Measurements from ENCODE around the gene CD70. TPM values are rescaled to one million over a fixed set of nuclear protein-coding genes. Genes with fewer than 3 reads are reported as not detected.
"Not testable (repeated sequence)": the region's sequence is repeated elsewhere in the genome, so short reads cannot be mapped to it uniquely, and the experiment has no call there.

CD70 gene
- 0.12 TPM in 1 of 2 replicates, not detected in the other for total RNA-seq (2014; rRNA removed; shearing (Covaris generic))

GRCh38 chr19:6590827-6591319 is at the start of gene CD70:
CD70 (minus strand) TSS chr19:6591150; CDS start chr19:6591002, 148 bp downstream.
- DNase-seq (ENCODE audit: low spot score), result no peak

DNA sequence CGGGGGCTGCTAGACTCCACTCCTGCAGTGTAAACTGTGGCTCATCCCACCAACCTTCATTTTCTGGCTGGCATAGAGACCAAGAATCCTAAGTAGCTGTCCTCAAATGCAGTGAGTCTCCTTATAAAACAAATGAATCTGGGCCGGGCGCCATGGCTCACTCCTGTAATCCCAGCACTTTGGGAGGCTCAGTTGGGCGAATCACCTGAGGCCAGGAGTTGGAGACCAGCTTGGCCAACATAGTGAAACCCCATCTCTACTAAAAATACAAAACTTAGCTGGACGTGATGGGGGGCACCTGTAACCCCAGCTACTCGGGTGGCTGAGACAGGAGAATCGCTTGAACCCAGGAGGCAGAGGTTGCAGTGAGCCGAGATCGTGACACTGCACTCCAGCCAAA is 49.4 kb upstream of the CD70 start:
- DNase-seq (ENCODE audit: low spot score), result not testable (repeated sequence)

GRCh38 chr19:6639439-6639838 is 48.5 kb upstream of the CD70 start:
- no peak for DNase-seq (ENCODE audit: low spot score)

- not testable (repeated sequence) for DNase-seq (ENCODE audit: low spot score)
These were observed 42.5 kb upstream of the CD70 start for GRCh38 chr19:6633456-6633813.

GRCh38 chr19:6632747-6633455 is 42.0 kb upstream of the CD70 start:
- DNase-seq (ENCODE audit: low spot score), result peak; percentile 64

- peak; percentile 69 for DNase-seq (ENCODE audit: low spot score)
These were observed 41.2 kb upstream of the CD70 start for GRCh38 chr19:6632002-6632621.

GRCh38 chr19:6626764-6627163 is 35.8 kb upstream of the CD70 start:
- no peak for DNase-seq (ENCODE audit: low spot score)

DNA sequence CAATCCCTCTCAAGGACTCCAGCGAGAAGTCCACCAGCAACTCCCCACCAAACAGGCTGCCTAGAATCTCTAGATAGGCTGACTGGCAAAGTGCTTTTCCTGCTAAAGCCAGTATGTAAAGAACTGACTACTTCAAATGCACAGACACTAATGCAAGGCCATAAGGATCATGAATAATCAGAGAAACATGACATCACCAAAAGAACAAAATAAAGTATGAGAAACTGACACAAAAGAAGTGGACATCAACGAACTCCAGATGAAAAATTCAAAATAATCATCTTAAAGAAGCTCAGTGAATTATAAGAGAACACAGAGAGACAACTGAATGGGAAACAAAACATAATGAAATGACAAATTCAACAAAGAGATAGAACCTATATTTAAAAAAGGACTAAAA is 26.4 kb upstream of the CD70 start:
- no peak for DNase-seq (ENCODE audit: low spot score)

- no peak for DNase-seq (ENCODE audit: low spot score)
These were observed 25.1 kb upstream of the CD70 start for GRCh38 chr19:6616011-6616410.

DNA sequence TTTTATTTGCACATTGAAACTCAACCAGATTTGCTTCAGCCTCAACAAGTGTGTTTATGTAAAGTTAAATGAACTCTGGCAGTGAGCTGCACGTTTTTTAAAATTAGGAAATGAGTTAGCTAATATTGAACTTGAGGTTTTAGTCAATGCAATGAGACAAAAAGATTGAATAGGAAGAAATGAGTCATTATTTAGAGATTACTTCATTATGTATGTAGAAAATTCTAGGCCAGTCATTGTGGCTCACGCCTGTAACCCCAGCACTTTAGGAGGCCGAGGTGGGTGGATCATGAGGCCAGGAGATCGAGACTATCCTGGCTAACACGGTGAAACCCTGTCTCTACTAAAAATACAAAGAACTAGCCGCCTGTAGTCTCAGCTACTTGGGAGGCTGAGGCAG is 22.8 kb upstream of the CD70 start:
- peak; percentile 32 for DNase-seq (ENCODE audit: low spot score)

DNA sequence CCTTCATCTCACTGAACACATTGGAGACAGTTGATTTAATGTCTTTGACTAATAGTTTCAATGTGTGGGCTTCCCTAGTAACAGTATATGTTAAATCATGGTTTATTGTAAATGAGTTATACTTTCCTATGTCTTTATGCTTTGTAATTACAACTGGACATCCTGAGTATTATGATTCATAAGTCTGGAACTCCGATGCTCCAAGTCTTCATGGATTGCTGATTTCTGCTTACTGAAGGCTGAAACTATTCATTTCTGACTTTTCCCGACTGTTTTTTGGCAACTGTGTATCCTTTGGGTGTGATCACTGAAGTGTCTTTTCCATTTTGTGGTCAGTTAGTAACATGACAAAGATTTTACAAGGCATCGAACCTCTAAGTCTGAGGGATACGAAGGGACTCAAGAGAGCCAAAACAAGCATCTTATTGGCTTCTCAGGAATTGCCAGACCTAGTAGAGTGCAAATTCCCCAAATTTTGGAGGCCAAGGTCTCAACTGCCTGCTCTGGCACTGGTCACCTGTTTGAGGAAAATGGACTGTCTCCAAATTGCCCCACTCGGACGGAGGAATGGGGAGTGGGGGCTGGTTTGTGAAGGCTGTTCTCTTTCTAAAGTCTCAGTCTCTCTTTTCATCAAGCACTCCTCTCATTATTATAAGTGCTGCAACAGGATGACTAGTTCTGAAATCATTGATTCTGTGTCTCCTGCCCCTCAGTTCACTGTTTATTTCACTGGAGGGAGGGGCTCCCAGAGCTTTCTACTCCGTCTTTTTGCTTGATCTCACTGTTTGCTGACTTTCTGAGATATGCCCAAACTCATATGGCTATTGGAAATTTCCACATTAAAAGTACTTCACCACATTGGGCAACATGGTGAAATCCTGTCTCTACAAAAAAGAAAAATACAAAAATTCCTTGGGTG is 20.2 kb upstream of the CD70 start:
- peak; percentile 58 for DNase-seq (ENCODE audit: low spot score)

GRCh38 chr19:6608940-6609339 is 18.0 kb upstream of the CD70 start:
- no peak for DNase-seq (ENCODE audit: low spot score)

- not testable (repeated sequence) for DNase-seq (ENCODE audit: low spot score)
These were observed 17.2 kb upstream of the CD70 start for GRCh38 chr19:6608146-6608545.

- DNase-seq (ENCODE audit: low spot score), result not testable (repeated sequence)
These were observed 15.5 kb upstream of the CD70 start for GRCh38 chr19:6606276-6607070.

DNA sequence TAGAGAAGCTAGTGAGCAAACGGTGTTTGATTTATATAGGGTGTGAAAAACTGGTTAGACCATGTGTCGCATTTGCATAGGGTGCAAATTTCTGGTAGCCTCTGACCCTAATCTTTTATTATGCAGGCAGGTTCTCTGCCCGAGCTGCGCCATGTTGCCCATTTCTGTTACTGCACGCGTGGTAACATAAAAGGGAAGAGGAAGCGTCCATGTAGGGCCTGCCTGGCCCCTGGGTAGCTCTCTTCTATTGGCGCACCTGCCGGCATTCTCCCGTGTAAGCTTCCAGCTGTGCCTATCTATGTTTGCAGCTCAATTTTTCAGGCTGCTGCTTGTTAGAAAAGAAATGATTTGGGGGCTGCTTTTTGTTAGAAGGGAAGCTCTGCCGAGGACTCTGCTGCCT is 14.0 kb upstream of the CD70 start:
- DNase-seq (ENCODE audit: low spot score), result no peak

- DNase-seq (ENCODE audit: low spot score), result no peak
These were observed 11.8 kb upstream of the CD70 start for GRCh38 chr19:6602729-6603114.

- not testable (repeated sequence) for DNase-seq (ENCODE audit: low spot score)
These were observed 10.6 kb upstream of the CD70 start for GRCh38 chr19:6601537-6602052.

DNA sequence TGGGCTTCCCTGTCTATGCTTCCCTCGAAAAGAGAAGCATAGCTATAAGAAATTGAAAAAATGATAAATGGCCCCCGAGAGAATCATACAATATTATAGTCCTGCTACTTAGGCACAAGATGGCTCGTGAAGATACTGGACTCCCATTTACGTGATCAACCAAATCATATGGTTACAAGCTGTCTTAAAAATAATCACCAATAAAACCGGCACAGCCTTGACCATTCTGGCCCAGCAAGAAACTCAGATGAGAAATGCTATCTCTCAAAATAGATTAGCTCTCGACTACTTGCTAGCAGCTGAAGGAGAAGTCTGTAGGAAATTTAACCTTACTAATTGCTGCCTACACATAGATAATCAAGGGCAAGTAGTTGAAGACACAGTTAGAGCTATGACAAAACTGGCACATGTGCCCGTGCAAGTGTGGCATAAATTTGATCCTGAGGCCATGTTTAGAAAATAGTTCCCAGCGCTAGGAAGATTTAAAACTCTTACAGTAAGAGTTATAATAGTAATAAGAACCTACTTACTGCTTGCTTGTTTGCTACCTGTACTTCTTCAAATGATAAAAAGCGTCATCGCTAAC is 10.1 kb upstream of the CD70 start:
- DNase-seq (ENCODE audit: low spot score), result not testable (repeated sequence)

GRCh38 chr19:6599866-6600454 is 9.0 kb upstream of the CD70 start:
- no peak for DNase-seq (ENCODE audit: low spot score)

DNA sequence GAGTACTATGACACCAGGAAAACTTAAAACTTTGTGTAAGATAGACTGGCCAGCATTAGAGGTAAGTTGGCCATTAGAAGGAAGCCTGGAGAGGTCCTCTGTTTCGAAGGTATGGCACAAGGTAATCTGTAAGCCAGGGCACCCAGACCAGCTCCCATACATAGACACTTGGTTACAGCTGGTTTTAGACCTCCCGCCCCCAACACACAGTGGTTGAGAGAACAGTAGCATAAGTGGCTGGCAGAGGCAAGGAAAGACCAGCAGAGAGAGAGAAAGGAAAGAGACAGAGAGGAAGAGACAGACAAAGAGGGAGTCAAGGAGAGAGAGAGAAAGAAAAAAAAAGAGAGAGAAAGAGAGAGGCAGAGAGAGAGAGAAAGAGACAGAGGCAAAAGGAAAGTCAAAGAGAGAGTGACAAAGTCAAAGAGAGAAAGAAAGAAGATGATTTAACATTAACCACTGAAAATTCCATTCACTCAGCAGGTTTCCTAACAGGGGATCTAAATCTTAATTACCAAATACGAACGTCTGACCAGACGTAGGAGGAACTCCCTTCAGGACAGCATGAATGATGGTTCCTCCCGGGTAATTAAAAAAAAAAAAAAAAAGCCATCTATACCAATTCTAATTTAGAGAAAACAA is 7.4 kb upstream of the CD70 start:
- DNase-seq (ENCODE audit: low spot score), result not testable (repeated sequence)
